Parathyroid adenoma (tissue), 2 donors: ENCODE results near the gene DNM3.

Experiments used
- H2AFZ ChIP-seq: fragments of 300-600 bp; sonication (generic); one replicate; pipeline ENCODE4 v1.7.0; 2017; ENCODE audit warnings: antibody characterized with exemption, mild to moderate bottlenecking
- H3K27ac ChIP-seq: fragments of 300-600 bp; sonication (generic); one replicate; pipeline ENCODE4 v1.7.0; 2017
- H3K27me3 ChIP-seq: fragments of 300-600 bp; sonication (generic); one replicate; pipeline ENCODE4 v1.7.0; 2017; ENCODE audit warnings: low read length; ENCODE audit not compliant: control insufficient read depth, insufficient read depth
- H3K36me3 ChIP-seq: fragments of 300-600 bp; sonication (generic); one replicate; pipeline ENCODE4 v1.7.0; 2017; ENCODE audit warnings: low read length; ENCODE audit not compliant: control insufficient read depth, insufficient read depth
- H3K4me1 ChIP-seq: fragments of 300-600 bp; sonication (generic); one replicate; pipeline ENCODE4 v1.7.0; 2017; ENCODE audit warnings: control low read depth
- H3K4me2 ChIP-seq: fragments of 300-600 bp; sonication (generic); one replicate; pipeline ENCODE4 v1.7.0; 2017; ENCODE audit warnings: low read length
- H3K4me3 ChIP-seq: fragments of 300-600 bp; sonication (generic); one replicate; pipeline ENCODE4 v1.7.0; 2017; ENCODE audit warnings: low read depth, low read length
- H3K79me2 ChIP-seq: fragments of 300-600 bp; sonication (generic); one replicate; pipeline ENCODE4 v1.7.0; 2017; ENCODE audit warnings: control low read depth
- H3K9ac ChIP-seq: fragments of 300-600 bp; sonication (generic); one replicate; pipeline ENCODE4 v1.7.0; 2017; ENCODE audit warnings: mild to moderate bottlenecking
- H3K9me3 ChIP-seq: fragments of 300-600 bp; sonication (generic); one replicate; pipeline ENCODE4 v1.7.0; 2017; ENCODE audit warnings: low read length; ENCODE audit not compliant: control insufficient read depth
- TF ChIP-seq, protein P1 (sequence below): fragments of 300-600 bp; sonication (generic); IDR thresholded peaks from one replicate; pipeline ENCODE4 v1.7.0; 2017; ENCODE audit warnings: antibody characterized with exemption, mild to moderate bottlenecking
- donor health status: primary hyperparathyroidism.

DNM3 gene

DNA sequence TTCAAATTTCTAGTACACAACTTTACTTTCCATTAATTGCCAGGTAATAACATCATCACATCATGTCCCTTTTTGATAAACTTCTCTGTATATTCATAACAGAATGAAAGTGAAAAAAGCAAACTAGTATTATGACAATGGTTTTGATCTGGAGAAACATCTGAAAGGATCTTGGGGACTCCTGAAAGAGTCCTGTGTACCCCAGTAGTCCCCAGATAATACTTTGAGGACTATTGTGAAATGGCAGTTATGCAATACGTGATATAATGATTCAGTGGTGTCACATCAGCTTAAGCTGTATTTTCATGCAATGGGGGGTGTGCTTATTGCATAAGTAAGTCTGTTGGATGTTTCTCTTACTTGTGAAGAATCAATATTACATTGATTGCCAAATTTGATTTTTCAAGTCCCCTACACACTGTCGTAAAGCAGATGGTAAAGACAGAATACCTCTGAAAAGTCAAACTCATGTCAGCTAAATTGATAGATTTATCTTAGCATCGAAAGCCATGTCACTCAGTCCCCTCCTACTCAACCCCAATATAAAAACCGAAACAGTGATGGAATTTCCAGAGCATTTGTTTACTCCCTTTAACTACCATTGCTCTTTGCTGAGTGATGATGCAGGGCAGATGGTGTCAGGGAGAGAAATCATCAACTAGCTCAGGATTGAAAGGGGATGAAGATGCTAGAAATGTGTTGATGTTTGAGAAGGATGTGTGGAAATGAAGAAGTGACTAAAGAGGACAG is 432.5 kb downstream of the DNM3 start:
- no peaks in the 10 kb centered on the region for H3K27me3 ChIP-seq
- H3K4me1 ChIP-seq = no peaks in the 10 kb centered on the region
- H3K27ac ChIP-seq = no peak overlapping the region
- H2AFZ ChIP-seq = no peak overlapping the region
- TF ChIP-seq, protein P1, sequence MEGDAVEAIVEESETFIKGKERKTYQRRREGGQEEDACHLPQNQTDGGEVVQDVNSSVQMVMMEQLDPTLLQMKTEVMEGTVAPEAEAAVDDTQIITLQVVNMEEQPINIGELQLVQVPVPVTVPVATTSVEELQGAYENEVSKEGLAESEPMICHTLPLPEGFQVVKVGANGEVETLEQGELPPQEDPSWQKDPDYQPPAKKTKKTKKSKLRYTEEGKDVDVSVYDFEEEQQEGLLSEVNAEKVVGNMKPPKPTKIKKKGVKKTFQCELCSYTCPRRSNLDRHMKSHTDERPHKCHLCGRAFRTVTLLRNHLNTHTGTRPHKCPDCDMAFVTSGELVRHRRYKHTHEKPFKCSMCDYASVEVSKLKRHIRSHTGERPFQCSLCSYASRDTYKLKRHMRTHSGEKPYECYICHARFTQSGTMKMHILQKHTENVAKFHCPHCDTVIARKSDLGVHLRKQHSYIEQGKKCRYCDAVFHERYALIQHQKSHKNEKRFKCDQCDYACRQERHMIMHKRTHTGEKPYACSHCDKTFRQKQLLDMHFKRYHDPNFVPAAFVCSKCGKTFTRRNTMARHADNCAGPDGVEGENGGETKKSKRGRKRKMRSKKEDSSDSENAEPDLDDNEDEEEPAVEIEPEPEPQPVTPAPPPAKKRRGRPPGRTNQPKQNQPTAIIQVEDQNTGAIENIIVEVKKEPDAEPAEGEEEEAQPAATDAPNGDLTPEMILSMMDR = no peak
- H3K4me3 ChIP-seq = no peak overlapping the region
- H3K9me3 ChIP-seq = no peaks in the 10 kb centered on the region
- H3K9ac ChIP-seq = no peak overlapping the region
- H3K4me2 ChIP-seq = no peak overlapping the region
- no peaks in the 10 kb centered on the region for H3K79me2 ChIP-seq
- no peaks in the 10 kb centered on the region for H3K36me3 ChIP-seq

- H3K4me3 ChIP-seq = no peak overlapping the region
- no peaks in the 10 kb centered on the region for H3K36me3 ChIP-seq
- H3K27ac ChIP-seq = no peak overlapping the region
- H3K4me2 ChIP-seq = no peak overlapping the region
- H2AFZ ChIP-seq = no peak overlapping the region
- no peaks in the 10 kb centered on the region for H3K79me2 ChIP-seq
- H3K27me3 ChIP-seq = no peaks in the 10 kb centered on the region
- TF ChIP-seq, protein P1 = no peak
- H3K9me3 ChIP-seq = no peaks in the 10 kb centered on the region
- no peak overlapping the region for H3K9ac ChIP-seq
- no peaks in the 10 kb centered on the region for H3K4me1 ChIP-seq
Measured at GRCh38 chr1:172275478-172275877, 434.2 kb downstream of the DNM3 start.

DNA sequence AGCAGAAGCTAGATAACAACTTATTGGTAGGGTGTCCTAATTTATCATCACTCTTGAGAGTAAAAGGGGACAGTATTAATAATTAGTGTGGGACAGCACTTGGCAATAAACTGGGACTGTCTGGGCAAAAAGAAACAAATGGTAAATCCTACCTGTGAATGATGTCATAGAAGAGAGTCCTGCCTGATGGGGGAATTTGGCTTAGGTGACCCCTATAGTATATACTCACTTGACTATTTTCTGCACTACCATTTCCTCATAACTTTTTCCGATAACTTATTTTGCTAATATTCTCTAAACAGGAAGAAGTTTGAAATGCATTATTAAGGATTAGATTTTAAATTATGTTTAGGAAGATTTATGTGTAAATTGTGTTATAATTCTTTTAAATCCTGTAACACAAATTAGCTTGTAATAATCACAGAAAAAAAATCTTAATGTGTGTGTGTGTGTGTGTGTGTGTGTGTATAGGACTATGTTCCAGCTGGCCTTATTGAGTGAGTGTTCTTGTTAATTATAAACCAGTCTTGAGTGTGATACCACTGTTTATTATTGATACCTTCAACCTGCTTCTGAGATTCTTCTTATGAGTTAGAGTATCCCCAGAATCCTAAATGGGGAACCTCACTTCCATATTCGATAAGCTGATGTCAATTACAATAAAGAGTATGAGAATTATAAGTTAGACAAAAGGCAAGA is 435.0 kb downstream of the DNM3 start:
- Histone ChIP-seq H3K4me3 (no peak overlapping the region), H3K79me2 (no peaks in the 10 kb centered on the region), H3K4me2 (no peak overlapping the region), H2AFZ (no peak overlapping the region), H3K27ac (no peak overlapping the region), H3K9ac (no peak overlapping the region), H3K27me3 (no peaks in the 10 kb centered on the region), H3K9me3 (no peaks in the 10 kb centered on the region), H3K4me1 (no peaks in the 10 kb centered on the region), H3K36me3 (no peaks in the 10 kb centered on the region)
- TF ChIP-seq, protein P1 = no peak

DNA sequence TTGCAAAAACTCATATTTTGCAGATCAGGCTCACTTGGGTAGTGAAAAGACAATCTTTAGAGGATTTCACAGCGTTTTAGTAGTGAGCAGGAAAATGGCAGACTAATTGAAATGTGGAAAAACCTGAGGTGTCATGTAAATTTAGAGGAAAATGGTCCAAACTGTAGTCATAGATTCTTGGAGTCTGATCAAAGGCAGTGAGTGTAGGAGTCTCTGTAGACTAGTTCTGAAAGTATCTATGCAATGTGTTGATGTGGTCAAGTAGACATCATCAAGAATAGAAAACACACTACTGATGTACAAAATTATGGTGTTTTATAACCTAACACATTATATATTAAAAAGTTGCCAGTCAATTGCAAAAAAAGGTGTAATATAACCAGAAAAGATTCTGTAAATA is 436.0 kb downstream of the DNM3 start:
- no peaks in the 10 kb centered on the region for H3K27me3 ChIP-seq
- no peak overlapping the region for H3K4me3 ChIP-seq
- H3K9ac ChIP-seq = no peak overlapping the region
- H2AFZ ChIP-seq = no peak overlapping the region
- H3K4me1 ChIP-seq = no peaks in the 10 kb centered on the region
- no peaks in the 10 kb centered on the region for H3K9me3 ChIP-seq
- no peak overlapping the region for H3K27ac ChIP-seq
- TF ChIP-seq, protein P1 = no peak
- no peaks in the 10 kb centered on the region for H3K36me3 ChIP-seq
- no peaks in the 10 kb centered on the region for H3K79me2 ChIP-seq
- no peak overlapping the region for H3K4me2 ChIP-seq

- no peaks in the 10 kb centered on the region for H3K9me3 ChIP-seq
- H3K27ac ChIP-seq = no peak overlapping the region
- TF ChIP-seq, protein P1 = no peak
- H3K4me3 ChIP-seq = no peak overlapping the region
- no peaks in the 10 kb centered on the region for H3K4me1 ChIP-seq
- H3K9ac ChIP-seq = no peak overlapping the region
- no peak overlapping the region for H3K4me2 ChIP-seq
- no peak overlapping the region for H2AFZ ChIP-seq
- H3K27me3 ChIP-seq = no peaks in the 10 kb centered on the region
- no peaks in the 10 kb centered on the region for H3K36me3 ChIP-seq
- no peaks in the 10 kb centered on the region for H3K79me2 ChIP-seq
Measured at GRCh38 chr1:172277989-172278388, 436.7 kb downstream of the DNM3 start.
